Activated CD4-positive, alpha-beta T cell treated with anti-CD3 and anti-CD28 coated beads for 24 hours (primary cell): ENCODE data around the gene EYA3.
A peak's percentile ranks its signal among the peaks of the same experiment; 100 is the strongest.

Experiments
- DNase-seq, 2 donors: peaks; one replicate each; pipeline ENCODE4 v3.0.0-alpha.2; 2020; ENCODE audit warnings: low read depth in 2 of 2

Gene EYA3

DNA sequence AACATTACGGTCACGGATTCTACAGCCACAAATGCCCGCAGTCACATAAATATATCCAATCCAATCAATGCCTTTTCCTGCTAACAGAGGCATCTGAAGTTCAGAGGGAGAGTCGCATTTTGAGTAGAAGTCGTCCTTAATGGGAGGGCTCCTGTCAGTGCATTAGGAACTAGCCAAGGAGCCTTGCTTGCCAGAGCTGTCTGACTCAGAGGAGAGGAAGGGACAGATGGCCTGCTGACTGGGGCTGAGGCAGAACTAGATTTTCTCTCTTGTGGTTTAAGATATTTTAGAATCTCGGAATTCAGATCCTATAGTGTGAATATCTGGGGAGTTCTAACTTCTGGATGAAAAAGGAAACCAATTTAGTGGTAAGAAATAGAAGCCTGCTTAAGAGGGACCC, 118.0 kb downstream of the EYA3 start:
- DNase-seq = no peak

DNA sequence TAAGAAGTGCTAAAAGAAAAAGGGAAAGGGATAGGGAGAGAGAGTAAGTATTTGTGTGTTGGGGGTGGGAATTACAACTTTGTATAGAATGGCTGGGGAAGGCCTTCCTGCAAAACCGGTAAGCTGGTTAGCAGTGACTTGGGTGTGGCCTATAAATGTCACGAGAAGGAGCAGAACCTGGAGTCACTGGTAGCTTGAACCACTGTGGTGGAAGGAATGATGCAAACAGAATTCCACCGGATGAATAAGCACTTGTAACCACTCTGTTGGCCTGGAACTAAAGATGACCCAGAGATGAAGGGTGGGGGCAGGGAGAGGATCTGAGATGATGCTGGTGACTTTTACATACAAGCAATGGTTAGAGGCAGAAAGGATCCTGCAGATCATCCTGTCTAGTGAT, 119.7 kb downstream of the EYA3 start:
- no peak for DNase-seq

DNA sequence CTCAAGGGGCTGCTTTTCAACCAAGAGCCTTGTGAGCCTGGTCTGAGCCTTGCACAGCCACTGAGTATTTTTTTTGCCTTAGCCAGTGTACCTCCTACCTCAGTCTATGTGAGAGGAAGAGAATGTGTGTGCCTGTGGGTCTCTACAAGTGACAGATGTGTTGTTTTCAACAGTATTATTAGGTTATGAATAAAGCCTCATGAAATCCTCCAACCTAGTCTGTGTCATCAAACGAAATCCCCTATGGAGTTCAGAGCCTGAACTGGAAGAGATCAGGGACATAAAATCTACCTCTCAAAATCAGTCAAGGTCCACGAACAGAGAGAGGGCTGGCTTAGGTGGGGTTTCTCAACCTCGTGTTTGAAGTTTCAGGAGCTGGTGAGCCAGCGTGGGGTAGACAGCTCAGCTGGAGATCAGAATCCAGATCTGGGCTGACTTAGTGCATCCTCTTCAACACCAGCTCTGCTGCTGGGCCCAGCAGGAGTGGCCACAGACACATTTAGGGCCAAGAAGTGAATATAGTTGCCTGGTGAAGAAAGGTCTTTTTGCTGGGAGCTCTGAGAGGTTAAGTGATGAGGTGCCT, 120.4 kb downstream of the EYA3 start:
- DNase-seq = no peak

DNA sequence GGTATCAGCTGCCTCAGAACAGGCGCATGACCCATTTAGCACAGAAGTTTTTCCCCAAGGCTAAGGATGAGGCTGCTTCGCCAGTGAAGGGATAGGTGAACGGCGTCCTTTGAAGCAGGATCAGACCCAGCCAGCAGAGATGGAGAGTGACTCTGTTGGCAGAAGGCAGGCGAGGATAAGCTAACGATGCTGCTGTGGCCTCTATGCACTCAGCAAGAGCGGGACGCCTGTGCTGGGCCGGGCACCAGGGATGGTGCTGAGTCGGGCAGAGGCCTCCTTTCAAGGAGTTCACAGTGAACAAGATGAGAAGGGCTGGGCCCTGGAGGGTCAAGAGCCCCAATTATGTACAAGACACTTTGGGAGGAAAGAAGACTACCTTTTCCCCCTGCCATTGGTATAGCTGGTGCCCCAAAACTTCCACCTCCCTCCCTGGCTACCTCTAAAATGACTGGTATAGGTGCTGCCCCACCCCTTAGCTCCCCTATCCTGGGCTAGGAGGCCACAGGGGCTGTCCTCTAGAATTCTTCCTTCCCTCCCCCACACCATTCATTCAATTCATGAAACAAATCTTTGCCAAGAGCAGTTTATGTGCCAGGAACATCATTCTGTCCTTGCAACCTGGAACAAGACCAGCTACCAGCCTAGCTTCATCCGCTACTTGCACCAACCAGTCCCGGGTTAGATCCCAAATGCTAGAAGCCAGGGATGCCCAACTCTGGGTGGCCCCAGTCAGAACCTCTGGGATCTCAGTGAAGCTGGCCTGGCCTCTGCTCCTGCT, 121.1 kb downstream of the EYA3 start:
- DNase-seq = no peak

DNA sequence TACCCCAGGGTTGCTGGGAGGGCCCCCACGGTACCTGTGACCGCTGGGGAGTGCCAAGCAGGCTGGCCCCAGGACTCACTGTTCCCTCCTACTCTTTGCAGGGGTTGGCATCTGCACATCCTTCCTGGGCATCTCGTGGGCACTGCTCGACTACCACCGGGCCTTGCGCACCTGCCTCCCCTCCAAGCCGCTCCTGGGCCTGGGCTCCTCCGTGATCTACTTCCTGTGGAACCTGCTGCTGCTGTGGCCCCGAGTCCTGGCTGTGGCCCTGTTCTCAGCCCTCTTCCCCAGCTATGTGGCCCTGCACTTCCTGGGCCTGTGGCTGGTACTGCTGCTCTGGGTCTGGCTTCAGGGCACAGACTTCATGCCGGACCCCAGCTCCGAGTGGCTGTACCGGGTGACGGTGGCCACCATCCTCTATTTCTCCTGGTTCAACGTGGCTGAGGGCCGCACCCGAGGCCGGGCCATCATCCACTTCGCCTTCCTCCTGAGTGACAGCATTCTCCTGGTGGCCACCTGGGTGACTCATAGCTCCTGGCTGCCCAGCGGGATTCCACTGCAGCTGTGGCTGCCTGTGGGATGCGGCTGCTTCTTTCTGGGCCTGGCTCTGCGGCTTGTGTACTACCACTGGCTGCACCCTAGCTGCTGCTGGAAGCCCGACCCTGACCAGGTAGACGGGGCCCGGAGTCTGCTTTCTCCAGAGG, 121.9 kb downstream of the EYA3 start:
- DNase-seq = no peak

DNA sequence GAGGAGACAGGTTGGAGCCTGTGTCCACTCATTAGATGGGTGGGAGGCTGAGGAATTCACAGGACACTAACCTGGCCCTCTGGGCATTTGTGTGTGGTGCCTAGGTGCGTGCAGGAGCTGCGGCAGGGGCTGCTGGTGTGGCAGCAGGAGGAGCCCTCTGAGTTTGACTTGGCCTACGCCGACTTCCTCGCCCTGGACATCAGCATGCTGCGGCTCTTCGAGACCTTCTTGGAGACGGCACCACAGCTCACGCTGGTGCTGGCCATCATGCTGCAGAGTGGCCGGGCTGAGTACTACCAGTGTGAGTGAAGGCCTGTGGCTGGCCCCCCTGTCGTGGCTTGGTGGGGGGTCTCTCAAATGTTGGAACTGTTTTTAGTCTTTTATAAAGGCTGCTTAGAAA, 125.0 kb downstream of the EYA3 start:
- DNase-seq = no peak

DNA sequence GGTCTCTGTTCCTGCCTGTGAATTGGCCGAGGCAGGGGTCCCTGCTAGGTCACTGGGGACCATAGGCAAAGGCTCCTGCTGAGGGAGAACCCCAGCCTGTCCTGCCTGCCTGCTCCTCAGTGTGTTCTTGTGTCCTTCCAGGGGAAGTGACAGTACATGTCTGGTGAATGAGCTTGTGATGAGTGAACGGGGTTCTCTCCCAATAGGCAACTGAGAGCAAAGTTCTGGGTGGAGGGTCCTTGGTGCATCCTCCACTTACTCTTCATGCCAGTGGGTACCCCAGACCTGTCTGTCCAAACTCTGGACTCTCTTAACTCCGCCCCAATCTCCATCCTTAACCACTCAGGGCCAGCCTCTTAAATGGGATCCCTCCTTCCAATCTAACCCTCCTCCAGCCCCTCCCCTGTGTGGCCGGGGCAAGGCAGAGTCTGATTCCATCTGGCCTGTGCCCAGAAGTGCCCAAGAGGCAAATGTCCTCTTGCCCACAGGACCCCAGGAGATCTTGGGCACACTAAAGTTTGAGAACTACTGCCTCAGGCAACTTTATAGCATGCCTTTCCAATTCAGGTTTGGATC, 126.7 kb downstream of the EYA3 start:
- DNase-seq = no peak

DNA sequence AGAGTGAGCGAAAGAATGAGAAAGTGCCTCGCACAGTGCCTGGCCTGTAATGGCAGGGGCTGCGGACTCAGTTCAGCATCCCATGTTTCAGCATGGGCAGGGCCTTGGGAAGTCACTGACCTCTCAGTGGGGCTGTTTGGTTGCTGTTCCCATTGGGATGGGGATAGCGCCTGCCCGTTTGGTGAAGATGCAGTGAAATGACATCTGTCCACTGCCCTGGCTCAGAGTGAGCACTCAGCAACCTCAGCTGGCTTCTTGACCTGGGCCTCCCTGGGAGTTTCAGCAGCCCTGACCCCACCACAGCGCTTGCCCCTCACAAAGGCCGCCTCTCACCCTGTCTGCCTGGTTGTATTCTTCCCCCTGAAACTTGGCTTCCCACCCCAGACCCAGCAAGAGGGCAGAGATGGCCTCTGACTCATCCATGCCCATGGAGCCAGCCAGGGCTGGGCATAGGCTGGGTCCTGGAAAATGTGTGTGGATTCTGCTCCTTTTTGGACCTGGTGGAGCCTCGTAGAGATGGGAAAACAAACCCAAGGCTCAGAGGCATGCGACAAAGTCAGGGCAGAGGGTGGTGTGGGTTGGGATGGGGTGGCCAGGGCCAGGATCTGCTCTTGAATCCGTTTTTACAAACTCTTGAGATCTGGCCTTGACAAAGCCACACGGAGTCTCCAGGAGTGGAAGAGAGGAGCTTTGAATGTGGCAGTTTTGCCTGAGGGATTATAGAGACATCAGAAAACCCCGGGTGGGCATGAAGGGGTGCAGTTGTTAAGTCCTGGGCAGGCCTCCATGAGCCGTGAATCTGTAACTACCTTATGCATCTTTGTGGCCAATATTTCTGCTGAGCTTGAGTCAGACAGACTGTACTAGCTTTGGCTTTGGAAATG, 127.4 kb downstream of the EYA3 start:
- no peak for DNase-seq

DNA sequence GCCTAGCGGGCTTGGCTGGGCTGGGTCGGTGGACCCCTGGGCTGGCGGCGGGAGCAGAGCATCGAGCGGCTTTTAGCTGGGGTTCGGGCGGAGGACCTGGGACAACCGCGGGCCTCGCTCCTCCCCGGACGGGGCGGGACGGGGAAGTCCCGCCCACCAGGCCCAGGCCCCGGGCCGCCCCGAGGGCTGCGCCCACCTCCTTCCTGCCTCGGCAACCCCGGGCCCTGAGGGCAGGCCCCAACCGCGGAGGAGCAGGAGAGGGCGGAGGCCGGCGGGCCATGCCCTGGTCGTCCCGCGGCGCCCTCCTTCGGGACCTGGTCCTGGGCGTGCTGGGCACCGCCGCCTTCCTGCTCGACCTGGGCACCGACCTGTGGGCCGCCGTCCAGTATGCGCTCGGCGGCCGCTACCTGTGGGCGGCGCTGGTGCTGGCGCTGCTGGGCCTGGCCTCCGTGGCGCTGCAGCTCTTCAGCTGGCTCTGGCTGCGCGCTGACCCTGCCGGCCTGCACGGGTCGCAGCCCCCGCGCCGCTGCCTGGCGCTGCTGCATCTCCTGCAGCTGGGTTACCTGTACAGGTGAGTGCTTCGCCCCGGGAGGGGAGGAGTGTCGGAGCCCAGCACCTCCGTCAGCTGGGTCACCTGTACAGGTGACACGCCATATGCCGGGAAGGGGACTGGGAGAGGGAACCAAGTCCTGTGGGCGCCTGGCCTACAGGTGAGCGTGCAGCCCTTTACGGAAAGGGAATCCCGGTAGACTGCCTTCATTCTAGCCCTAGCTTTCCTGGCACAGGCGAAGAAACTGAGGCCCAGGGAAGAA, 128.4 kb downstream of the EYA3 start, which contains the start of gene XKR8:
Gene XKR8 (plus strand): TSS at position 182 of the 812 bp plus-strand sequence. CDS start 97 bp downstream, at position 279.
- DNase-seq = peak; percentile 69 to 71

DNA sequence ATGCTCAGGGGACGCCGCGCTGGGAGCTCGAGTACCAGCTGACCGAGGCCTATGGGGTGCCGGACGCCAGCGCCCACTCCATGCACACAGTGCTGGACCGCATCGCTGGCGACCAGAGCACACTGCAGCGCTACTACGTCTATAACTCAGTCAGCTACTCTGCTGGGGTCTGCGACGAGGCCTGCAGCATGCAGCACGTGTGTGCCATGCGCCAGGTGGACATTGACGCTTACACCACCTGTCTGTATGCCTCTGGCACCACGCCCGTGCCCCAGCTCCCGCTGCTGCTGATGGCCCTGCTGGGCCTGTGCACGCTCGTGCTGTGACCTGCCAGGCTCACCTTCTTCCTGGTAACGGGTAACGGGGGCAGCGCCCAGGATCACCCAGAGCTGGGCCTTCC, 129.9 kb downstream of the EYA3 start:
- DNase-seq = no peak

DNA sequence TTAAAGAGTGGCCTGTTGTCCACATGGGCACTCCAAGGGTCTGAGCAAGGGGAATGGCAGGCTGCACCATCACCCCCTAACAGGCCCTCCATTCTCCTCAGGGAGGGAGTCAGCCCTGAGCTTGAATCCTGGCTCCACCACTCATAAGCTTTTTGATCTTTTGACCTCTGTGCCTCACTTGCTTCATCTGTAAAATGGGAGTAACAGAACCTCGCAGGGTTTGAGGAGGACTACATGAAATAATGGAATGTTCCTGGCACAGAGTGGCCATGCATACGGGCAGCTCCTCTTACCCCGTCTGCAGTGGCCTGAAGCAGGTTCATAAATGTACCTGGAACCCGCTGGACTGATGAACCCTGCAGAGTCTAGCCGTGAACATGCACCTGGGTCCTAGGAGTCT, 130.8 kb downstream of the EYA3 start:
- DNase-seq = no peak

DNA sequence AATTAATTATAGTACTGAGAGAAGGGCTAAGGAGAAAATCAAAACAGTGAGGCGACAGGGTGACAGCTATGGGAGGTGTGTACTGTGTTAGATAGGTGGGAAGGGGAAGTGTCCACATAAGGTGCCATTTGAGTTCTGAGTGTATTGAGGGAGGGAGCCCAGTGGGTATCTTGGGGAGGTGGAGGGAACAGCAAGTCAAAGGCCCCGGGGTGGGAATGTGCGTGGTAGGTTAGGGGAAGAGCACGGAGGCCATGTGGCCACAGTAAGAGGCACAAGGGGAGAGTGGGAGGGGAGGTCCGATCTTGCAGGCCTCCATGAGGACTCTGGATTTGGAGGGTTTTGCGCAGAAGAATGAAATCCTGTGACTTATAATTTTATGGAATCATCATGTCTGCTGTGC, 131.6 kb downstream of the EYA3 start:
- DNase-seq = no peak

DNA sequence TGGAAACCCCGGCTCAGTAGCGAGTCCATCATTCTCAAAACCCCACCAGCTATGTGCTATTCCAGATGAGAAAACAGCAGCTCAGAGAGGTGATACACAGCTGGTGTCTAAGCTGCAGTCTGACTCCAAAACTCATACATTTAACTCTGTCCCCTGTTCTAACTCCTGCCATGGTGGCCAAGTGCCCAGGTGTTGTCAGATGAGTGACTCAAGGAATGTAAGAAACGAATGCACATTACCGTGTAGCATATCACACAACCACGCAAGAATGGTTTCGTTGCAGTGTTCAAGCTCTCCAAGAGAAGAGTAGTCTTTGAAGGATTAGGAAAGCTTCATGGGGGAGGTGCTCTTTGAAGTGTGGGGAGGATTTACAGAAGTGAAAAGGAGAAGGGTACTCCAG, 133.3 kb downstream of the EYA3 start:
- DNase-seq = no peak

DNA sequence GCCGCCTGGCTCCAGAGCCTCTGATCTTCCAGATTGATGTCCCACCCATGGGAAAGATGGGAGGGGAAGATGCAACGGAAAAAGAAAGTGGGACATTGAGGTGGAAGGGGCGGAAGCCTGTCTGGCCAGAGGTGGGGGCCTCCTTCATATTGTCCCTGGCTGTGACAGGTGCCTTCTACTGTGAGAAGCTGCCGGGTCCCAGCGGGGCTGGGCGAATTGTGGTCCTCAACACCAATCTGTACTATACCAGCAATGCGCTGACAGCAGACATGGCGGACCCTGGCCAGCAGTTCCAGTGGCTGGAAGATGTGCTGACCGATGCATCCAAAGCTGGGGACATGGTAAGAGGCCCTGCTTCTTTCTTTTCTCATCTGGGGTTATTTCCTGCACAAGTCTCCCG, 134.2 kb downstream of the EYA3 start:
- no peak for DNase-seq

DNA sequence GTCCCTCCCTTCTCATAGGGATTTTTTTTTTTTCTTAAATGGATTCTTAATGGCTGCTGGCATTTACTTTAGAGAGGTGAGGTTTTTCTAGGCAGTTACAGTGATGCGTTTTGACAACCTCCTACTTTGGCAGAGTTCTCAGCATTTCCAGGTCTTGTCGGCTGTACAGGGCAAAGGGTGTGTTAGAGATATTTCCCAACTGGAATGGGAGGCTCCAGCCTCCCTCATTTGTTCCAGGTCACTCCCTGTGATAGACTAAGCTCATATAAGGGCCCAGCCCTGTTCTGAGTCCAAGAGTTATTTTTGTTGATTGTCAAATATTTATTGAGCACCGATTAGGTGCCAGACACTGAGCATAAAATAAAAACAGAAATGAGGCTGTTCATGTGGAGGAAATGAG, 136.3 kb downstream of the EYA3 start:
- DNase-seq = no peak

DNA sequence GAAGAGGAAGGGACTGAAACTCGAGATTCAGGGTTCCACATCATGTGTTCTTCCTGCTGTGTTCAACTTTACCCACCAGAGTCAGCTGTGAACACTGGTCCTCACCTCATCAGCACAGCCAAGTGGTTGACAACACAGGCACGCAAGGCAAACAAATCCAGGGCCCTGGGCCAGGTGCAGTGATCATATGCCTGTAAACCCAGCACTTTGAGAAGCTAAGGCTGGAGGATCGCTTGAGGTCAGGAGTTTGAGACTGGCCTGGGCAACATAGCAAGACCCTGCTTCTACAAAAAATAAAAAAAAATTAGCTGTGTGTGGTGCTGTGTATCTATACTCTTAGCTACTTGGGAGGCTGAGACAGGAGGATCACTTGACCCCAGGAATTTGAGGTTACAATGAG, 137.0 kb downstream of the EYA3 start:
- no peak for DNase-seq

DNA sequence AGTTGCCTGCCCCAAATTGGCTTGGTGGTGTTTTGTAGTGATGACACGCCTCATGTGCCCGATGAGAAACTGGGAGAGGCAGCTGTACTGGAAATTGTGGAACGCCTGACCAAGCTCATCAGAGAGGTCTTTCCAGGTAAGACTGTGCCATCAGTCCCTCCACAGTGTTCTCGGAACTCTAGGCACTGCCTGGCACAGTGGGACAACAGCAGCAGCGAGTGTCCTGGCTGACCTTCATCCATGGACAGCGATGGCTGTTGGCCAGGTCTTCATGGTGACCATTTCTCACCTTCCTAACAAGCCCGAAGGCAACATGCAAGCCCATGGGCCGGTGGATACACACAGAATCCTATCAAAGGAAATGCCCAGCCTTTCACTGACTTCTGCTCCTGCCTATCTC, 139.4 kb downstream of the EYA3 start:
- DNase-seq = no peak

DNA sequence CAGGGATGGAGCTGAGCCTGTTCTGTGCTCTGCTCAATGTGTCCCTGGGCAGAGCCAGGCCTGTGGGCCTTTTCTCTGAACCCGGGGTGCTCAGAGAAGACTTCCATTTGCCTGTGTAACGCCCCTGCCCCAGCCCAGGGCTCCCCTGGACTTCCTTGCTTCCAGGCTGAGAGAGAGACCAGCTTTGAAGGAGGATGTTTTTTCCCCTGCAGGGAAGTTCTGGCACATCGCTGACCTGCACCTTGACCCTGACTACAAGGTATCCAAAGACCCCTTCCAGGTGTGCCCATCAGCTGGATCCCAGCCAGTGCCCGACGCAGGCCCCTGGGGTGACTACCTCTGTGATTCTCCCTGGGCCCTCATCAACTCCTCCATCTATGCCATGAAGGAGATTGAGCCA, 143.4 kb downstream of the EYA3 start:
- no peak for DNase-seq

DNA sequence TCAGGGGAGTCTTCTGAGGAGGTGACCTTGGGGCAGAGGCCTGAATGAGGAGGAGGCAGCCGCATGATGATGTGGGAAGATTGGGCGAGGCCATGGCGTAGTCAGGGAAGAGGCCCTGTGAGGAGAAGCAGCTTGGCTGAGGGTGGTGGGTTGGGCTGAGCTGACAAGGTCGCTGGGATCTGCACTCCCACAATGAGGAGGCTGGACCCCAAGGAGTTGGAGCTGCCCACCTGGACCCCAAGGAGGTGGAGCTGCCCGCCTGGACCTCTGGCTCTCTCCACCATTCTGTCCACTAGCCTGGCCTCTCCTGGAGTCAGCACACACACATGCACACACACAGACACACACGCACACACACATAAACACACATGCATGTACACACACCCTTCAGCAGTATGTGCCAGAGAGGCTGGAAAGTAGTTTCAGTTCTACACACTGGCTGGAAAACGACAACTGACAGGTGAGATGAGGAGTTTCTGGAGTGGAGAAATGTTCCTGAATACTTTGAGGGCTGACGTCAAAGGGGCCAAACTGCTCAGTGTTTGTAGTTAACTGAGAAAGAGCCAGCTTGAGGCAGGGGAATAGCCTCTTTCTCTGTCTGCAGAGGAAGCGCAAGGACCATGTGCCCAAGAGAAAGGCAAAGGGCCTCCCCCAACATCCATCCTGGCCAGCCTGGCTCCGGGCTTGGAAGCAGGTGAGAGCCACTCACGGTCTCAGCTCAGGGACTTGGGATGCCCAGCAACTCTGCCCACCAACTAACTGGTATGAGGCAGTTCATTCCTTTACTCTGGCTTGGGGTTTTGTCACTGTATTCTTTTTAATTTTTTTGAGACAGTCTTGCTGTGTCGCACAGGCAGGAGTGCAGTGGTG, 146.5 kb downstream of the EYA3 start:
- DNase-seq = no peak
